GM18867 (cell line): ENCODE data around the gene PMEL.
"Not testable (repeated sequence)": the region's sequence is repeated elsewhere in the genome, so short reads cannot be mapped to it uniquely, and the experiment has no call there.

Source experiments
- ATAC-seq: cut with Tn5 transposase; IDR thresholded peaks from one replicate; pipeline ENCODE4 v1.9.1; 2021; ENCODE audit warnings: mild to moderate bottlenecking, moderate library complexity; ENCODE audit not compliant: unreplicated experiment

Gene PMEL

DNA sequence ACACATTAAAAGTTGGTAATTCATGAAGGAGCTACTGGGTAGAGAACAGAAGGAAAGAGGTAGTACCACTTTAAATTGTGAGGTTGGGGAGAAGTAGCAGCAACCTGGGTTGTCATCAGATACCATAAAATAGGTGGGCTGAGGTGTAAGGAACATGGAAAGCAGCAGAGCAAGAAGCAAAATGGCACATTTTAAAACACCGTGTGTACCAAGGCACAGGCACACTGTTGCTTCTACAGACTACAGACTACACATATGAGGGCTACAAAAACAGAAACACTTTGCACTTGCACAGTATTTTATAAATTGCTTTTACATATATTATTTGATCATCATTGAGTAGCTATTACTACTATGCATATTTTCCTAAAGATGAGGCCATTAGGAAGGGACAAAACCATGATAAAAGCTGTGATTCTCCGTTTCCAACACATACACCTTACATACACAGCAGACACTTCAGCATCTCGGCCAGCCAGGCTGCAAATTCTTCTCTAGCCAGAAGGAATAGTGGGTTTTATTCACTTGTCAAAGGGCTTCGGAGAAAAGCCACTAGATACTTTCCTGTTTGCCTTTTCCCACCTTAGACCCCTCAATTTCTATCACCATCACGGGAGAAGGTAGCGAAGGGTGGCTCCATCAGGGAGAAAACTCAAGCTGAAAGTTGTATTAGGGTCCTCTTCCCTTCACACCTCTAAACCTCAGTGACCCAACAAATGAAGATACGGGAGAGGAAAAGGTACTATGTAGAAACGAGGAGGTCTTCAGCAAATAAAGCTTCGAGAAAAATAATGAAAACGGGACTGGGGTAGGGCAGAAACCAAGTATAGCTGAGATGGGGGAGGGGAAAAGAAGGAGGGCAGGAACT, 39.7 kb downstream of the PMEL start:
- ATAC-seq = no peak

DNA sequence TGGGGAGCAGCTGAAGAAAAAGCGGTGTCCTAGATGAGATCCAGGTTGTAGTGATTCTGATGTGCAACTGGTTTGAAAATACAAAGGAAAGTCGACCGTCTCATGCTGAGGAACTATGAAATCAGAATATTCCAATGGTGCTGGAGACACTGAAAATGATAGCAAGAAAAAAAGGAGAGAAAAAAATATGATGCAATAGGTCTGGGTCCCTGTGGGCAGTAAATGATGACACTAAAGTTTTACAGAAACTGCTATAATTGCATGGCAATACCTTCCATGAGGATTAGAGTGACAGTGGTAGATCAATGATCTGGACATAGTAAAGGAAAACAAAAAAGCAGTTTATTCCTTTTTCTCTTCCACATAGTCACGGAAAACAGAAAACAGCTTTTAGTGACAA, 40.5 kb downstream of the PMEL start:
- no peak for ATAC-seq

DNA sequence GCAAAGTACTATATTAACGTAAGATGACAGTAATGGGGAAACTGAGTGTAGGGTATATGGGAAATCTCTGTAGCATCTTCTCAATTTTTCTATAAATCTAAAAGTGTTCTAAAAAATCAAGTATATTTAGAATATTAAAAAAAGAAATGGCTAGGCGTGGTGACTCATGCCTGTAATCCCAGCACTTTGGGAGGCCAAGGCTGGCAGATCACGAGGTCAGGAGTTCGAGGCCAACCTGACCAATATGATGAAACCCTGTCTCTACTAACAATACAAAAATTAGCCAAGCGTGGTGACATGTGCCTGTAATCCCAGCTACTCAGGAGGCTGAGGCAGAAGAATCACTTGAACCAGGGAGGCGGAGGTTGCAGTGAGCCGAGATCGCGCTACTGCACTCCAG, 42.2 kb downstream of the PMEL start:
- not testable (repeated sequence) for ATAC-seq

GRCh38 chr12:55922126-55922525, 43.7 kb downstream of the PMEL start:
- ATAC-seq = no peak

- ATAC-seq = not testable (repeated sequence)
Observed at GRCh38 chr12:55919032-55919431, 46.8 kb downstream of the PMEL start.

- no peak for ATAC-seq
Observed at GRCh38 chr12:55915482-55915859, 50.4 kb downstream of the PMEL start.

GRCh38 chr12:55912908-55913307, 52.9 kb downstream of the PMEL start:
- no peak for ATAC-seq

- no peak for ATAC-seq
Observed at GRCh38 chr12:55909513-55909884, 56.3 kb downstream of the PMEL start.

DNA sequence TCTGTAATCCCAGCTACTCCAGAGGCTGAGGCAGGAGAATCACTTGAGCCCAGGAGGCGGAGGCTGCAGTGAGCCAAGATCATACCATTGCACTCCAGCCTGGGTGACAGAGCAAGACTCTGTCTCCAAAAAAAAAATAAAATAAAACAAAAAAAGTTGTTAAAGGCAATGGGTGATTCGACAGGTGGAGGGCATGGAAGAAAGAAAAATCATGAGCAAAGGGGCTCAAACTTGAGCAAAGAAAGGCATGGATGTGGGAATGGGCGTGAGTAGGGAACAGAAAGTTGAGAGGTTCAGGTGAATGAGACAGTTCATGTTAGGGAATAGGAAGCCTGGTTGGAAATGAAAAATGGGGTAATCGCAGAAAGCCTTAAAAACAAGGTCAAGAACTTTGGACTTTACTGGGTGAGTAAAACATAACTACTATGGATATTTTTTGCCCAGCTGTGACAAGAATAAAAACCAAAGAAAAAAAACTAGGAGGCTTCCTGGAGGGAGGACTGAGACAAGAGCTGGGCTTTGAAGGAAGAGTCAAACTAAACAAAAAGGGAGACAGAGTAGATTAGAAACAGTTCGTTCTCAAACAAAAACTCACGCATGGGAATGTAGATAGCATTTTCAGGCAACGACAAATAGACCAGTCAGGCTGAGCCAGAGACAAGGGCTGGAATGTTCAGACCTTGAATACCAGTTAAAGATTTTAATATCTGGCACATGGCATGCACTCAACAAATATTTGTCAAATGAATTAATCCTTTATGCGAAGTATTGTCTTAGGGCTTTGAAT, 56.9 kb downstream of the PMEL start:
- ATAC-seq = no peak

GRCh38 chr12:55906056-55906455, 59.8 kb downstream of the PMEL start:
- no peak for ATAC-seq
